Fibroblast of skin of left quadriceps (primary cell): ENCODE measurements around the gene ADPGK.
"Not testable (repeated sequence)": the region's sequence is repeated elsewhere in the genome, so short reads cannot be mapped to it uniquely, and the experiment has no call there.

ENCODE experiments used
- DNase-seq, 2 experiments: peaks; one replicate each; pipeline ENCODE4 v3.0.0-alpha.2; 2013; ENCODE audit warnings: low read depth in 2 of 2

ADPGK gene

DNA sequence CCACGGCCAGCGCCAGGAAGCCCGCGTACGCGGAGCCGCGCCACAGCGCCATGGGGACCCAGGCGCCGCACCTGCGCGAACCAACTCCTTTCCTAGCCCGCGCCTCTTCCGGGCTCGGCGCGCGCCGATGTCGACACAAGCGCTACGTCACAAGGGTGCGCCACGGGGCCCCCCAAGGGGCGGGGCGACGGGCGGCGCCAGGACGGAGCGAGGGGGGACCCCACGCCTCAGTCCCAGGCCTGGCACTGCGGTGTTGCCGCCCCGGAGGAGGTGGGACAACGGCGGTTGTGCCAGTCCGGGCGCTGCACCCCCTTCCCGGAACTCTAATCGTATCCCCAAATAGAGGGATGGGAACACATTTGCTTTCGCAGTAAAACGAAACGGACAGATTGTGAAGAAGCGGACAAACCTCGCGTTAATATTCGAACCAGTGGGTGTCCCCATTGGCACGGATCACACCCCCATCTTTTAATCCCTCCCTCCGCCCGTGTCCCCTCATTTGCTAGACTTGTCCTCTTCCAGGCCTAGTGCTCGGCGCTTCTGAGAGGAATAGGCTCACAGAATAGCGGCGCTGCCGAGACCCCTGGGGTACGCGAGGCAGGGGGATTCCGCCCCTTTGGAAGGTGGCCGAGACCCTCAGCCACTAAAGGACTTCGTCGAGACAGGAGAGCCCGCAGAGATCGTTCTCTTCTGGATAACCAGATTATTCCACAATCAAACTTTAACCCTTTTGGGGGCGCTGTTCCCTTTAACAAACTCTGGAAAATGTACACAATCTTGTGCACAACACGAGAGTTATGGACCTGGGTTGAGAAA is at the start of gene ADPGK:
TSS of gene ADPGK (minus strand) at position 119 of the 816 bp plus-strand sequence. CDS start at position 52, 67 bp downstream.
- peak; percentile 85 to 86 for DNase-seq

DNA sequence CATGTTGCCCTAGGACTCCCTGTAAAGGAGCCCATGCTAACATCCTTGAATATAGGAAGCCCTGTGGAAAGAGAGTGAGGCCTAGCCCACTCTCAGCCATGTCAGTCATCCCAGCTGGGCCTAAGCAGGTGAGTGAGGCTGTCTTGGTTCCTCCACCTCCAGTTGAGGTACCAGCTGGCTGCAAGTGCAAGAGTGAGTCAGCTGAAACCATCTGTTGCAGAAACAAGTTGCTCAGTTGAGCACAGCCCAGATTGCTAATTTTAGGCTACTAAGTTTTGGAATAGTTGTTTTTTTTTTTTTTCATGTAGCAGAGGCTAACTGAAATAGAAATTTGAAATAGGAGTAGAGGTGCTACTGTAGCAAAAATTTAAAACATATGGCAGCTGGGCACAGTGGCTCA is 43.7 kb upstream of the ADPGK start:
- DNase-seq: no peak

DNA sequence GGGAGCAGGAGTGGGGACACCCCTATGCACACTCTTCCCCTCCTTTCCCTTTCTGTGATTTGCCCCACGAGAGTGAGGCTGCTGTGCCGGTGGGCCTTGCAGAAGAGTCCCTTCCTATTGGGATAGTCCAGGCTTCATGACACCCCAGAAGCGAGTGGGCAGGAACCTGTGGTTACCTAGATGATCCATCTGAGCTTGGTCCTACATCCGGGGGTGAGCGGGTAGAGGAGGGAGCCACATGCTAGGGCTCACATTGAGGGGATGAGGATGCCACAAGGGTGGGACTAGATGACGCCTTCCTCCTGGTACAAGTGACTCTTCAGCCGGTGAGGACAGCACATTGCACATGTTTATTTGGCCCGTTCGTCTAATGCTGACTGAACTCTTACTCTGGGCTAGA is 43.1 kb upstream of the ADPGK start:
- DNase-seq: no peak

DNA sequence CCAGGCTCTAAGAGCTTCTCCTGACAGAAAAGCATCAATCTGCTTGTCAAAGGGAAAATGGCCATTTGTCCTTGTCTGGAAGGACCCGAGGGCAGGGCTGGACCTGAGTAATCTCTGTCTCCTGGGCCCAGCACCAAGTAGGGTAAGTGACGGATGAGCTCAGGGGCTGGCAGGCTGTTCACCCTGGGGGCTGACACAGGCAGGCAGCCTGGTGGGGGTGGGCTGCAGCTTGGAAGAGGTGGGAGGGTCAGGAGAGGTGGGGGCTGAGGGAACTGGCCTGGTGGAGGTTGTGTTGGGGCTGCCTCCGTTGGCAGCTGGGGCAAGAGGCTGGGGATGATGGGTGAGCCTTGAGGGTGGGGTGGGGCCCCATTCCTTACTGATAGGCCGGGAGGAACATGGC is 42.3 kb upstream of the ADPGK start:
- DNase-seq: no peak

DNA sequence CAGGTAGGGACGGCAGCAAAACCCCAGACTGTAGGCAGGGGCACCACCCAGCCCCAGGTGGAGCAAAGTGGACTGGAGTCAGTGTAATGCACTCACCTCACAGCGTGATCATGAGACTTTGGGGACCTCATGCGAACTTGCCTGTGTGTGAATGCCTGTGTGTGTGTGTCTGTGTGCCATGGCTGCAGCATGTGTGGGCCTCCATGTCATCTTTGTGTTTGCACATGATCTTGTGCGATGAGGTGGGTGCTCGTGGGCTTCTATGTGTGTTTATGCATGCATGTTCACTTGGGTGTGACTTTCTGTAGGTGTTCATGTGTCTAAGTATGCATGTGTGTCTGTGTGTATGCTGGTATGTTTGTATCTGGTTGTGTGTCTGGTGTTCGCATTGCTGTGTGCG is 41.2 kb upstream of the ADPGK start:
- no peak for DNase-seq

DNA sequence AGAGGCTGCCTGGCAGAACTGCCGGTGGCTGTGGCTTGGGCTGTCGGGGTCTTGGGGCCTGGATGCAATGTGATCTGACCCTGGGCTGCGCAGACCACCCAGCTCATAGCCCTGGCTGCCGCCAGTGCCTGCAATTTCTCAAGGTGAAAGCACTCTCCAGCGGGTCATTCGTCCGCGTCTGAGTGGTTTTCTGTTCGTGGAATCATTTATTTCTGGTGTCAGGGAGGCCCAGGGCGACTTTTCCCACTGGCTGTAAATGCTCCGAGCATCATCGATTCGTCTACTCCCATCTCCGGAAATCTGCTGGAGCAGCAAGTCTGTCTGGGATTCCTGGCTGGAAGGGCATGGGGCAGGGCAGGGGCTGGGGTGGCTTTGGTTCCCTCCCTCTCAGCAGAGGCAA is 40.6 kb upstream of the ADPGK start:
- DNase-seq: no peak

DNA sequence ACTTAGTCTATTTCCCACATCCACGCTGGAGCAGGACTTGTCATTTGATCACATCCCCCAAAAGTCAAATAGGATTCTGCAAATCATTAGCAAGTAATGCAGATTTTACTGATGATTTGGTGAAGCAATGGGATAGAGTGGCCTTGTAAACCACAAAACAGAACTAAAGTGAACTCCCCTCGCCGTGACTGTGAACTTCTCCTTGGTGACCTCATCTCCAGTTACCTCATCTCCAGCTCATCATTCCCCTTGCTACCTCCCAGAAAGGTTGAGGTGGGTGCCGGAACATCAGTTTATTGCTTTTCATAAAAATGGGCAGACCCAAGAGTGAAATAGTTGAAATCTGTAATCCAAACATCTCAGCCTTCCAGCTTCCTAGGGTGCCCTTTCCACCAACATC is 36.7 kb upstream of the ADPGK start:
- no peak for DNase-seq

DNA sequence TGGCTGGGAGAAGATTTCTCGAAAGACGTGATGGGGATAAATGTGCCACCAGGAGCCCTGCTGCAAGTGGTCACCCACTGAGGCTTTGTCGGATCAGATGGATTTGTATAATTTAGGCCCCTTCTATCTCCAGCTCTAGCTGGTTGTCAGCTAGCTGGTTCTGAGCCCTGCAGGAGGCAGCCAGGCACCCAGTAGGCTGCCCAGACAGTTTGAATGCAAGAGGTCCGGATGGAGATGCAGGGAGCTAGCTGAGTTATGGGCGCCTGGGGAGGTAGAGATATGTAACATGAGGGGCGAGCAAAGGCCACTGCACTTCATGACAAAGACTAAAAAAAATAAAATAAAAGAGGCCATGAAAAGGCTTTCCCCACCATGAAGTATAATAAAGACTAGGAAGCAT is 35.1 kb upstream of the ADPGK start:
- no peak for DNase-seq

DNA sequence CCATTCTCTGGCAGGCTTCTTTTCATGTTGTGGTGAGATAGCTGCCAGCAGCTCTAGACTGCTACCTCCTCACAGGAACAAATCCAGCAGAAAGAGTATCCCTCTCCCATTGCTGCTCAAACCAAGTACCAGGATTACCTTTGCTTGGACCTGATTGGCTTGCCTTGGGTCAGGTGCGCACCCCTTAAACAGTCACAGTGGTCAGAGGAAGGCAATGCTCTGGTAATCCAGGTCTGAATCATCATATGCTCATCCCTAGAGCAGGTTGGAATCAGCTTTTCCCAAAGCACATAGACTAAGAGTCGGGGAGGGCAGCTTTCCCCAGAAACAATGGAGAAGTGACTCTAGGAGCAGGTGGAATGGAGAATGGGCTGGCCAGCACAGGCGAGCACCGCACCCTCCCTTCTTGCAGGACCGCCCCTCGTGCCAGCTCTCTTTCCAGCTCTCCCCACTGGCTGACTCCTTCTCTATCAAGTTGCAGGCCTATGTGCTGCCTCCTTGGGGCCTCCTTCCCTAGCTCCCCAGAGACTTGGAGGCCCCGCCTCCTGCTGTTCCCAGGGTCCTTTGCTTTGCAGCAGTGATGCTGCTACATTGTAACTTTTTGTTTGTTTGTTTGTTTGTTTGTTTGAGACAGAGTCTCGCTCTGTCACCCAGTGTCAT is 29.9 kb upstream of the ADPGK start:
- DNase-seq: no peak

DNA sequence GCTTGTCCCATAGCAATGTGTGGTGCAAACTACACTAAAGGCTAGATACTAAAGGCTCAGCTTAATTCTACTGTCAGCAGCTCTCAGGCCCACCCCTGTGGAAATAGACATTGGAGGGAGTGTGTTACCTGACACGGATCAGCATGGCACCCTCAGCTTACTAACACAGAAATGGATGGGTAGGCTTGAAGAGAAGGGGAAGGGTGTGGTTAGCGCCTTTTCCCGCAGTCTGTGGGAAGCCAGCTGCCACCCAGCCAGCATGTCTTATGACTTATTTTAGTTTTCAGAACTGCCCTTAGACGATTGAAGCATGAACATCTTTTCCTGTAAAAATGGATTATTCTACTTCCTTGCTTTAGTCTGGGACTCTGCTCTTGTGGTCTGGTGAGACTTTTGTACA is 25.8 kb upstream of the ADPGK start:
- DNase-seq: no peak

DNA sequence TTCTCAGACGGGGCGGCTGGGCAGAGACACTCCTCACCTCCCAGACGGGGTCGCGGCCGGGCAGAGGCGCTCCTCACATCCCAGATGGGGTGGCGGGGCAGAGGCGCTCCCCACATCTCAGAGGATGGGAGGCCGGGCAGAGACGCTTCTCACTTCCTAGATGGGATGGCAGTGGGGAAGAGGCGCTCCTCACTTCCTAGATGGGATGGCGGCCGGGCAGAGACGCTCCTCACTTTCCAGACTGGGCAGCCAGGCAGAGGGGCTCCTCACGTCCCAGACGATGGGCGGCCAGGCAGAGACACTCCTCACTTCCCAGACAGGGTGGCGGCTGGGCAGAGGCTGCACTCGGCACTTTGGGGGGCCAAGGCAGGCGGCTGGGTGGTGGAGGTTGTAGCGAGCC is 23.8 kb upstream of the ADPGK start:
- DNase-seq: not testable (repeated sequence)

DNA sequence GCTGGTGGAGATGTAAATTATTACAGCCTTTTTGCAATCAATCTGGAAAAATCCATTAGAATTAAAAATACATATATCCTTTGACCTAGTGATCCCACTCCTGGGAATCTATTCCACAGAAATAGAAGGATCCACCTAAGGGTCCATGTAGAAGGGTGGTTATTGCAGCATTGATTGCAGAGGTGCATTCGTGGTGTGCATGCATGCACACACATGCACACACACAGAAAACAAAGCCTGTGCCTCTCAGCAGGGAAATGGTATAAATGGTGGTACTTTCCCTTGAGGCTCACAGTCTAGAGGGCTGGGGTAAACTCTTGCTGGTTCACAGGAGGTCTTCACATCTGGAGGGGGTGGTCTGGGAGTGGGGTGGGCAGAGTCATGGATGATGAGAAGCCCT is 19.4 kb upstream of the ADPGK start:
- no peak for DNase-seq

DNA sequence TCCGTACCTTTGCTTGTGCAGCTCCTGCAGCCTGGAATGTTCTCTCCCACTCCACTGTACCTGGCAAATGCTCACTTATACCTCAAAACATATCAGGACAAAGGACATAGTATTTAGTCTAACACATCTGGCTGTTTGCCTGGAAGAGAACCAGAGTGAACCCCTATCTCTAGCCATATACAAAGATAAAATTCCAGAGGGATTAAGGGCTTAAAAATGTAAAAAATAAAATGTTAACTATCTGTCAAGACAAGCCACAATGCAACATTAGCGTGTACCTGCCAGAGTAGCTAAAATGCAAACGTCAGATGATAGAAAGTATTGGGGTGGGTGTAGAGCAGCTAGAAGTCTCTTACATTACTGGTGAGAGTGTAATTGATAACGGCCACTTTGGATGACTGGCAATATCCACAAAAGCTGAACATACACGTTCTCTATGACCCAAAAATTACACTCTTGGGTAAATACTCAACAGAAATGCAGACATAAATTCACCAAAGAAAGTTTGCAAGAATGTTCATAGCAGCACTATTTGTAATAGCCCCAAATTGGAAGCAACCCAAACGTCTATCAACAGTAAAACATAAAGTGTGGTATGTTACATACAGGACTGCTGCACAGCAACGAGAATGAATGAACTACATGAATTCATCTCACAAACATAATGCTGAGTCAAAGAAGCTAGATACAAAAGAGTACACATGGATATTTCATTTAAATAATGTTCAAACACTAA is 18.2 kb upstream of the ADPGK start:
- DNase-seq: peak in 1 of 2 experiments; percentile 23

DNA sequence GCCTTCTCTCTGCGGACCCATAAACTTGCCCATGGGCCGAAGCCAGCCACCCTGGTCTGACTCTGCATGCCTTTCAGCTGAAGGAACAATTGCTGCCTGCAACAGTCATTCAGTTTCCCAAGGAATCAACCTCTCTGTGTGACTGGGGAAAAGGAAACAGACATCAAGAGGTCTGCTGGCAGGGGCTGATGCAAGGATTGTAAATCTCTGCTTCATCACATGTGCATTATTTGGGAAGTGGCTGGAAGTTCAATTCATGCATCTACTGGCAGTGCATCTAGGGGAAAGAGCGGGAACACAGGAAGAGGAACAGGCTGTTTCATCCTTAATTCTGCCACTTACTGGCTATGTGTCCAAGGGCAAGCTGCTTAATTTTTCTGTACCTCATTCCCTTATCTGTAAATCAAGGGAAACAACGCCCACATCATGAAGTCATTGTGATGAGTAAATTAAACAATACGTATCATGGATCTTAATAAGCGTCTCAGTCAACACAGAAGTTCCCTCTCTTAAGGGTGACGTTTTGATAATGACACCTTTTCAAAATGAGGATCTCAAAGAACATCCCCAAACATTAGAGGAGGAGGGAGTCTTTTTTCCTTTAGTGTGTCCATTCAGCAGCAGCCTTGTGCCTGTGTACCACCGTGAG is 17.4 kb upstream of the ADPGK start:
- peak; percentile 37 to 42 for DNase-seq

DNA sequence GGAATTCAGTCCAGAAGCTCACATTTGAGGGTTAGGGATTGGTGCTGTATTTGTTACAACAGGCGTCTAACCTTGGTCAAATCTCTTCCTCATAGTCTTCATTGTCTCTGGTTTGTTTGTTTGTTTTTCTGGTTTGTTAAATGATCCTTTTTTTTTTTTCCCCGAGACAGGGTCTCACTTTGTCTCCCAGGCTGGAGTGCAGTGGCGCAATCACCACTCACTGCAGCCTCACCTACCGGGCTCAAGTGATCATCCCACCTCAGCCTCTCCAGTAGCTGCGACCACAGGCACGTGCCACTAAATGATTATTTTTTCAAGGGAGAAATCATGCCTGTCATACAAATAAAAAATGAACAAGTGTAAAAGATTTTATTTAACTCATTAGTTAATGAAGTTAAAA is 14.3 kb upstream of the ADPGK start:
- no peak for DNase-seq

DNA sequence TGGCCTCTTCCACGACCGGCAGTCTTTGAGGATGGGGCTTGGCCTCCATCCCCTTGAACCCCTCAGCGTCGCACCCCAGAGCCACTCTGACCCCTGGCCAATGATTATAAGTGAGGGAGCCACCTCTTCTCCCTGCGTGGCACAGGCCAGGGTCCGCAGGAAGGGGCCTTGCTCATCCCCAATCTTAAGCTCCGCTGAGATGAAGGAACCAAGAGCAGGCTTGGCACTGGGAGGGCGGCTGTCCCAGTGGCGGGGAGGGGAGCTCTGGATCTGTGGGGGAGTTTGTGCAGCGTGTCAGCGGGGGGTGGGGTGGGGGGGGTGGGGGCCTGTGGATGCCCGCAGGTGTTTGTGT is 13.8 kb upstream of the ADPGK start:
- no peak for DNase-seq

DNA sequence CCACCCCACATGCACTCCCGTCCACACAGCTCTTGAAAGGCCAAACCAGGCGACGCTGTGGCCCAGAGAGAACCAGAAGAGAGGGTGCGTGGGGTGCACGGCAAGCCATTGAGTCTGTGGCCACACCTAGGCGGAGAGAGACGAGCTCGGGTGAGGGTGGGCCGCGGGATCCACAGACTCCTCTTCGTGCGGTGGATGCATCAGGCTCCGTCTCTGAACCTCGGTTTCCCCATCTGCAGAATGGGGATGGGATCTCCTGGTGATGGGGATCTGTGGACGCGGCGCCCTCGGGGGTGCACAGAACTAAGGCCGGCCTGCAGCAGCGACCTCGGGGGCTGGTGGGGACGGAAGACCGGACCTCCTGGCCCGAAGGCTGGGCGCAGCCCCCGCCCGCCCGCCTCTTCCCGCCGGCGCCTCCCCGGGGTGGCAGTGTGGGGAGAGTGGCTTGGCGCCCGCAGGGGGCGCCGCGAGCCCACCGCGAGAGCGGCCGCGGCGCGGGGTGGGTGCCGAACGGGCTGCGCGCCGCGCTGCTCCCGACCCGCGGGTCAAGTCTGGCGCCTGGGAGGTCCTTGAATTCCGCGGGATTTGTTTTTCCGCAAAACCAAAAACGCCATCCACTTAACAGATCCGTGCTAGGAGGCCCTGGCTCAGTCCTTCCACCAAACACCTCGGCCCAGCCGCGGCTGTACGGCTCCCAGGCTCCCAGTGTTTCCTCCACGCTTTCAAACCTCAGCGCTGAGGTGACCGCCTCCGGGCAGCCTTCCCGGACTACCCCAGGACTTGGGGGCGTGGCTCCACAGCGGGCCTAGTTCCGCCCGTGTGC is 13.2 kb upstream of the ADPGK start:
- DNase-seq: peak in 1 of 2 experiments; percentile 11

DNA sequence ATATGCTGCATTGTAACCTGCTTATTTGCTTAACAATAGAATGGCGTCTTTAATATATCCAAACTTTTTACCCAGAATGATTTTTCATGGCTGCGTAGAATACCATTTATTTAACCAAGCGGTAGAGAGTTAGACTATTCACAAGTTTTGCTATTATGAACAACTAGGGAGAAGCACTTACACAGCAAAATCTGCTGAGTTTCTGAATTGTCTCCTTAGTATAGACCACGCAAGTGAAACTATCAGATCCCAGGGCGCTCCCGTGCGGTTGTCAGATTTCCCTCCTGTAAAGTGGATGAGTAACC is 12.6 kb upstream of the ADPGK start:
- no peak for DNase-seq

DNA sequence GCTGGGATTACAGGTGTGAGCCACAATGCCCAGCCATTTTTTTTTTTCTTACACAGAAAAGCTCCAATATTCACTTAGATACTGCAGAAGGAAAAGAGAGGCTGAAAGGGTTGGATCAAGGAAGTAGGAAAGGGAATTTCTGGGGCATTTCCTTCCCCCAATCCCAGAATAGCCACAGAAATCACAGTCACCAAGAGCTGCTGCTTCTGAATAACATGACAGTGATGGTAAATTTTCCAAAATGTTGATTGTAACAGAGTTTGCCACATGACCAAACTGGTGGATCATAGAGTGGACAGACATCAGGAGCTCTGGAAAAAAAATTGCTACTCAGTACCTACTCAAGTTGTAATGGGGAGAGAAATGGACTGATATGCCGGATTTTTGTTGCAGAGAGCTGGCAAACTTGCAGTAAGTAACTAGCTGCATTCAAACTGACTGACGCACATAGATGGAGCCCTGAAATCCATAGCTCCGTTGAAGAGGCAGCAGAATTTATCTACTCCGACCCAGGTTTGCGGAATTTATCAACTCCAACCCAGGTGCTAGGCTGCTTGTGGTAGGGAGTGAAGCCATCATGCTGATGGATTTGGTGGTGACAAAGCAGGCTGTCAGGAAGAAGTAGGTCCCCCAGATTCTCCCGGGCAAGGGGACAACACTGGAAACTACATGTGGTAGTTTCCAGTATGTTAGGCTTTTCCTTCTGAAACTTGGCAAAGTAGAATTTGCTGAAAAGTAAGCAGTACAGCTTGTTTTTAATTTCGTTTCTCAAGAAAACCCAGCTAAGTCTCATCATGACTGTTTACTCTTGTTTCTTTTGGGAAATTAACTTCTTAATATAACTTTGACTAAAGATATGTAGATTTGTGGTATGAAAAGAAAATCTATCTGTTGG is 10.5 kb upstream of the ADPGK start:
- no peak for DNase-seq

DNA sequence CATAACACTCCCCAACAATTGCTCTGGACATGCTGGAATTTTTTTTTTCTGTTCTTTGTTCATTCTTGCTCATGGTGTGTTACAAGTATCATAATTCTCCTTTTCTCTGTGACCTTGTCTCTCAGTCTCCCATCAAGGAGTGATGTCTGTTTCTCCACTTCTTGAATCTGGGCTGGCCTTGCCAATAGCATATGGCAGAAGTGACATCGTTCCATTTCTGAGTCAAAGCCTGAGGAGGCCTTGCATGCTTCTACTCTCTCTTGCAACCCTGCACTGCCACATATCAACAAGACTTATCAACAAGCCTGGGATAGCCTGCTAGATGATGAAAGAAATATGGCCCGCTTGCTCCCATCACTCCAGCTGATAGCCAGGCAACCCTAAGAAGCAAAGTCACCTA is 8.9 kb upstream of the ADPGK start:
- no peak for DNase-seq
